Kidney (tissue), 14 donors: ENCODE measurements around the gene POLR2F. TPM values are rescaled to one million over a fixed set of nuclear protein-coding genes. Genes with fewer than 3 reads are reported as not detected.

Experiments used
- DNase-seq, 5 donors: peaks; one replicate each; pipeline ENCODE4 v3.0.0-alpha.2; 2013 to 2020
- FAIRE-seq: peaks from 2 replicates; lab custom pipeline; 2012; peaks lifted over from hg19 to GRCh38; lab: Jason Lieb, UNC
- H3K27ac ChIP-seq, 2 donors: one replicate each; pipeline ENCODE4 v1.7.0; 2013; ENCODE audit warnings: low read depth in 2 of 2, low read length in 2 of 2, inconsistent platforms in 1 of 2
- H3K27me3 ChIP-seq: one replicate; pipeline ENCODE4 v1.7.1; 2013; ENCODE audit warnings: low read length, inconsistent platforms; ENCODE audit not compliant: control insufficient read depth, insufficient read depth
- H3K36me3 ChIP-seq, 3 donors: one replicate each; pipeline versions ENCODE4 v1.7.0 to v1.7.1; 2013; ENCODE audit warnings: low read length in 3 of 3, control low read depth in 1 of 3, inconsistent platforms in 1 of 3; ENCODE audit not compliant: insufficient read depth in 3 of 3, control insufficient read depth in 2 of 3
- H3K4me1 ChIP-seq, 3 donors: one replicate each; pipeline versions ENCODE4 v1.7.0 to v1.7.1; 2013; ENCODE audit warnings: low read length in 3 of 3, inconsistent platforms in 1 of 3, low read depth in 1 of 3; ENCODE audit not compliant: control insufficient read depth in 2 of 3, insufficient read depth in 2 of 3
- H3K4me3 ChIP-seq, 3 donors: one replicate each; pipeline versions ENCODE4 v1.7.0 to v1.8.1; 2013; ENCODE audit warnings: low read length in 3 of 3, control low read depth in 1 of 3, inconsistent platforms in 1 of 3
- H3K9ac ChIP-seq, 3 donors: one replicate each; pipeline versions ENCODE4 v1.7.0 to v1.7.1; 2013; ENCODE audit warnings: low read length in 3 of 3, control low read depth in 1 of 3, inconsistent platforms in 1 of 3
- H3K9me3 ChIP-seq, 3 donors: one replicate each; pipeline versions ENCODE4 v1.7.0 to v1.7.1; 2013; ENCODE audit warnings: low read length in 3 of 3, control low read depth in 1 of 3, inconsistent platforms in 1 of 3; ENCODE audit not compliant: control insufficient read depth in 2 of 3, insufficient read depth in 1 of 3
- intact Hi-C: fragments of 100-400 bp; cut with DNase I; formaldehyde crosslinking; loops from one replicate; pipeline ENCODE4 v1.11.1; 2022
- polyA plus RNA-seq: library from polyadenylated mRNA; stranded (reverse); fragments of 350-450 nt; fragmentation: Illumina TruSeq; extraction: RNeasy Lipid Tissue Mini Kit (QIAGEN cat#74804); gene quantifications from one replicate; pipeline ENCODE4 v1.2.3, GENCODE V29; 2014; ENCODE audit warnings: low read depth, low replicate concordance; ENCODE audit not compliant: insufficient read depth
- total RNA-seq: library from RNA; stranded (reverse); fragmentation: NEBNext Ultra II Directional; extraction: Animal tissue kit (Norgen Biotek cat#: 25700); gene quantifications from one replicate; pipeline ENCODE4 v1.2.1, GENCODE V29; 2021
- TF ChIP-seq, protein P1 (sequence below): IDR thresholded peaks from 3 replicates; pipeline ENCODE4 v1.5.1; 2012; ENCODE audit warnings: mild to moderate bottlenecking, moderate library complexity, borderline replicate concordance; ENCODE audit not compliant: insufficient read depth; ENCODE audit errors: extremely low read depth
- donor health status: control.
- donor health status: control.
- donor health status: control.
- donor health status: control.
- donor health status: control.
- donor health status: DM: yes; HTN: yes; CAD: no.
- donor health status: Normal renal cell carcinoma (clear cell type).

The POLR2F gene
- total and polyA plus RNA-seq, 2 donors from 2014 or later: 57.9 to 121 TPM

DNA sequence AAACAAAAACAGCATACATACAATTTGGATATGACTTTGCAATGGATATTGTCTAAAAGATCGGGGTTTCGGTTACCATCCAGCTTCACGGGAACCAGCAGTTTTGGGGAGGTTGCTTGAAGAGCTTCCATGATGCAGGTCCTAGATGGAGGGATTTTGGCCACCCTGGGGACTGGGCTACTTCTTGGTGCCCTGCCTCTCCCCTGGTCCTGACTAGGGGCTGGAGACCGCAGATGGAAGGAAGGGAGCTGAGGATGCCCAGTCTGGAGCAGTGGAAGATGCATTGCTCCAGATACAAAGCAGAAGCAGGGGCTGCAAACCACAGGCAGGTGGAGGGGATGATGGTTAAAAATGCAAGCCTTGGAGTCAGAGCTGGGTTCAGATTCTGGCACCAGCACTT, 17.4 kb downstream of the POLR2F start:
- FAIRE-seq: no peak
- TF ChIP-seq, protein P1, sequence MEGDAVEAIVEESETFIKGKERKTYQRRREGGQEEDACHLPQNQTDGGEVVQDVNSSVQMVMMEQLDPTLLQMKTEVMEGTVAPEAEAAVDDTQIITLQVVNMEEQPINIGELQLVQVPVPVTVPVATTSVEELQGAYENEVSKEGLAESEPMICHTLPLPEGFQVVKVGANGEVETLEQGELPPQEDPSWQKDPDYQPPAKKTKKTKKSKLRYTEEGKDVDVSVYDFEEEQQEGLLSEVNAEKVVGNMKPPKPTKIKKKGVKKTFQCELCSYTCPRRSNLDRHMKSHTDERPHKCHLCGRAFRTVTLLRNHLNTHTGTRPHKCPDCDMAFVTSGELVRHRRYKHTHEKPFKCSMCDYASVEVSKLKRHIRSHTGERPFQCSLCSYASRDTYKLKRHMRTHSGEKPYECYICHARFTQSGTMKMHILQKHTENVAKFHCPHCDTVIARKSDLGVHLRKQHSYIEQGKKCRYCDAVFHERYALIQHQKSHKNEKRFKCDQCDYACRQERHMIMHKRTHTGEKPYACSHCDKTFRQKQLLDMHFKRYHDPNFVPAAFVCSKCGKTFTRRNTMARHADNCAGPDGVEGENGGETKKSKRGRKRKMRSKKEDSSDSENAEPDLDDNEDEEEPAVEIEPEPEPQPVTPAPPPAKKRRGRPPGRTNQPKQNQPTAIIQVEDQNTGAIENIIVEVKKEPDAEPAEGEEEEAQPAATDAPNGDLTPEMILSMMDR: no peak

DNA sequence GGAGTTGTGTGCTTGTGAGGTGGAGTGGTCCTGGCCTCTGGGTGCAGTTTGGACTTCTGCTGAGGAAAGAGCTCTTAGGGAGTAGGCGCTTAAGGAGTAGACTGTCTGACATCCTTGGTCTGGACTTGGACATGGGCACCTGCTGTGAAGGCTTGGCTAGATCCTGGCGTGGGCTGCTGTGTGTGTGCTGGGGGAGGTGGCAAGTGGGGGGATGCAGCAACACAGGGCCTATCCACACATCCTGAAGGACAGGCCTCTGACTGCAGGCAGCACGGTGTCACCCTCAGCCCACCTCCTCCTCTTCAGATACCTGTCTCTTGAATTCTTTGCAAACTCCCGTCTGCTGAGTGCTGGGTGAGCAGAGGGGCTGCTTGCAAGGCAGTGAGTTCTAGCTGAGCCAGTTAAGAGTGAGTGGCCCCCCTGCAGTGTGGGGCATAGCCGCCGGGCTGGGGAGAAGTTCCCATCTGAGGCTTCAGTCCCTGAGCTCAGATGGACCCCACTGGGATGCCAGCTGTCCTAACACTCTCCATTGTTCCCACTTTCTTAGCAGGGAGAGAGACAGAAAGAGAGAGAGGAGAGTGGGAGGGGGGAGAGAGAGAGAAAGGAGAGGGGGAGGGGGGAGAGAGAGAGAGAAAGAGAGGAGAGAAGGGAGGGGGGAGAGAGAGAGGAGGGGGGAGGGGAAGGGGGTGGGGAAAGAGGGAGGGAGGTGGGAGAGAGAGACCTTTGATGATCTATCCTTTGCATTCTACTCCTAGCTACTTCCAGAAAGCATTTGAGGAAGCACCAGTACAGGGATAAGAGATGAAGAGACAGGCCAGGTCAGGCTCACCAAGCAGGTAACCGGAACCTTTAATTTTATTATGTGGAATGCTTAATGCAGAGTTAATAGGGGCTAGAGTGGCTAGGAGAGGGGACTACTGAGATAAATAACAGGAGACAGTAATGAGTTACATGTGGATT, 18.3 kb downstream of the POLR2F start:
- Histone ChIP-seq H3K27me3 (no peaks in the 10 kb centered on the region), H3K4me3 (no peak overlapping the region), H3K9ac (no peak overlapping the region), H3K27ac (no peak overlapping the region), H3K36me3 (peaks cover 4 to 17% (median 10%) of the 10 kb centered on the region in 3 donors), H3K4me1 (no peaks in the 10 kb centered on the region), H3K9me3 (no peaks in the 10 kb centered on the region)
- intact Hi-C loops: no loop called here
- no peak for FAIRE-seq
- no peak for DNase-seq
- TF ChIP-seq, protein P1: no peak

More for the DNA sequence above, 17.4 kb downstream of the POLR2F start:
- H3K9me3 ChIP-seq: no peaks in the 10 kb centered on the region
- intact Hi-C loops: no loop called here
- no peak overlapping the region for H3K4me3 ChIP-seq
- no peak for DNase-seq
- peaks cover 4 to 17% (median 10%) of the 10 kb centered on the region in 3 donors for H3K36me3 ChIP-seq
- no peak overlapping the region for H3K27ac ChIP-seq
- H3K9ac ChIP-seq: no peak overlapping the region
- no peaks in the 10 kb centered on the region for H3K27me3 ChIP-seq
- peaks cover 0 to 6% (median under 1%) of the 10 kb centered on the region in 3 donors for H3K4me1 ChIP-seq

GRCh38 chr22:37972527-37972926, 19.0 kb downstream of the POLR2F start:
- Histone ChIP-seq H3K9me3 (no peaks in the 10 kb centered on the region), H3K27me3 (no peaks in the 10 kb centered on the region), H3K4me3 (no peak overlapping the region), H3K27ac (no peak overlapping the region), H3K4me1 (no peaks in the 10 kb centered on the region), H3K9ac (no peak overlapping the region), H3K36me3 (peaks cover 0 to 11% (median 2%) of the 10 kb centered on the region in 3 donors)
- TF ChIP-seq, protein P1: no peak
- intact Hi-C loops: no loop called here
- DNase-seq (peak in 1 of 5 donors; percentile 42), FAIRE-seq (no peak)
